Retinal pigment epithelial cell (primary cell): ENCODE results near the gene NFATC2.

Experiments
- DNase-seq: peaks from one replicate; pipeline ENCODE4 v3.0.0-alpha.2; 2010; ENCODE audit warnings: low read depth
- H3K4me3 ChIP-seq: 2 replicates; pipeline ENCODE4 v1.5.1; 2011; ENCODE audit warnings: mild to moderate bottlenecking, low read length, control low read depth, moderate library complexity
- TF ChIP-seq, protein P1 (sequence below): conservative IDR thresholded peaks from 2 replicates; pipeline ENCODE4 v1.5.1; 2011; ENCODE audit warnings: low read depth, low read length, control low read depth, inconsistent platforms

Gene NFATC2

DNA sequence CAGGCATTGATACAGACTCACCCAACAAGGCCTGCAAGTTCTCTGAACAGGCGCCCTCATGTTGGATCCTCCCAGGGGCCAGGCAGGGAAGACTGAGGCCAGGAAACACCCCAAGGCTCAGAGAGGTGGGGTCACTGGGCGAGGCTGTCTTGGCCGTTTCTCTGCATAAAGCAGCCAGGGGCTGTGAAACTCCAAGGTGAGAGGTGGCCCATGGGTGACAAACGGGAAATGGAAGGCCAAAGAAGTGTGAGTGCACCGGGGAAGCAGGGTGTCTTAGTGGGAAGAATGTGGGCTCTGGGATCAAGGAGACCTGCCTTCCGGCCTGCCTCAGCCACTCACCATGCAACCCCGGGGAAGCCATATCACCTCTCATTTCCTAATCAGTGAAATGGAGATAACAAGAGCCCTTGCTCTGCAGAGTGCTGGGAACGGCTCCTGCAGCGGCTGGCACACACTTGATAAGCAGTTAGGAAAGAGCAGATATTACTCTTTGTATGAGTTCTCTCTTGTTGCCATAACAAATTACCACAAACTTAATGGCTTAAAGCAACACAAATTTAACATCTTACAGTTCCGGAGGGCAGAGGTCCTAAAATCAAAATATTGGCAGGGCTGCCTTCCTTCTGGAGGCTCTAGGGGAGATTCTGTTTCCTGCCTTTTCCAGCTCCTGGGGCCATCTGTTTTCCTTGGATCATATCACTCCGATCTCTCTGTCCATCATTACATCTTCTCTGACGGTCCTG lies 168.6 kb downstream of the NFATC2 start:
- no peak overlapping the region for H3K4me3 ChIP-seq
- TF ChIP-seq, protein P1, sequence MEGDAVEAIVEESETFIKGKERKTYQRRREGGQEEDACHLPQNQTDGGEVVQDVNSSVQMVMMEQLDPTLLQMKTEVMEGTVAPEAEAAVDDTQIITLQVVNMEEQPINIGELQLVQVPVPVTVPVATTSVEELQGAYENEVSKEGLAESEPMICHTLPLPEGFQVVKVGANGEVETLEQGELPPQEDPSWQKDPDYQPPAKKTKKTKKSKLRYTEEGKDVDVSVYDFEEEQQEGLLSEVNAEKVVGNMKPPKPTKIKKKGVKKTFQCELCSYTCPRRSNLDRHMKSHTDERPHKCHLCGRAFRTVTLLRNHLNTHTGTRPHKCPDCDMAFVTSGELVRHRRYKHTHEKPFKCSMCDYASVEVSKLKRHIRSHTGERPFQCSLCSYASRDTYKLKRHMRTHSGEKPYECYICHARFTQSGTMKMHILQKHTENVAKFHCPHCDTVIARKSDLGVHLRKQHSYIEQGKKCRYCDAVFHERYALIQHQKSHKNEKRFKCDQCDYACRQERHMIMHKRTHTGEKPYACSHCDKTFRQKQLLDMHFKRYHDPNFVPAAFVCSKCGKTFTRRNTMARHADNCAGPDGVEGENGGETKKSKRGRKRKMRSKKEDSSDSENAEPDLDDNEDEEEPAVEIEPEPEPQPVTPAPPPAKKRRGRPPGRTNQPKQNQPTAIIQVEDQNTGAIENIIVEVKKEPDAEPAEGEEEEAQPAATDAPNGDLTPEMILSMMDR, result no peak
- DNase-seq, result no peak

DNA sequence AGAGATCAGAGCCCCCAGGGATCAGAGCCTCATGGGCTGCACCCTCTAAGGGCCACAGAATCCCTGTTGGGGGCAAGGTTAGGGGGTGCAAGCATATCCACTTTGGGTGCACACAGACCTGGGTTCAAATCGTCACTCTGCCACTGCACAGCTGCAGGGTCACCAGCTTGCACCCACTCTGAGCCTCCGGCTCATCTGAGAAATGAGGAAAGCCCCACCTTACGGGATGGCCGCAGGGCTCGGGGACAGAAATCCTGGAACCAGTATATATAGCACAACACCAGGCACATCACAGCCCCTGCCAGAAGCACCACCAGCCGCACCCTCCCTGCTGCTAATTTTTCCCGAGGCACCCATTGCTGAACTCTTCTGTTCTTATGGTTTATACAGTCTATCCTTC lies 169.6 kb downstream of the NFATC2 start:
- H3K4me3 ChIP-seq, result no peak overlapping the region
- no peak for DNase-seq
- TF ChIP-seq, protein P1, result no peak

DNA sequence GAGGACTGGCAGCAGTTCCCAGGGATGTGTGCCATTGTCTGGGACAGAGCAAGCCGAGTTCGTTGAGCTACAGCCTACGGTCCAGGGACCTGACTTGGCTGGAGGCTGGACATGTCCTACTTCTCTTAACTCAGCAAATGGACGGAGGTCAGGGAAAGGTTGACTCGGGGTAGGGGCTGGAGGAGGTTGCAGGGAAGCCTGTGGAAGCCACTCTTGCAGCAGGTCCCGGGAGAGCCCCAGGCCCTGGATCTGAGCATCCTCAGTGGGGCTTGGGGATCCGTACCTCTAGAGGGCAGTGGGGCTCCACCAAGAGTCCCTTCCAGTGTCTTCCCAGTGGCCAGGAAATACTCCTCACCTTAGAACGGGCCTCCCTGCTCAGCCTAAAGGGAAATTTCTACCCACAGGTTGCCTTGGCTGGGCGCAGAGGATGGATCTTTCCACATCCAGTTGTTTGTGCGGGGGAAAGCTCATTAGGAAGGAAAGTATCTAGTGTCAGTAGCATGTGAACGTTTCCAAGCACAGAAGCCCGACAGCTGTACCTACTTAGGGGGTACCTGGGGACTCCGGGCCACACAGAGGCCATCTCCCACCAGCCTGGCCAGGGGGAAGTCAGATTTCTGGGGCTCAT lies 170.2 kb downstream of the NFATC2 start:
- no peak overlapping the region for H3K4me3 ChIP-seq
- no peak for DNase-seq
- TF ChIP-seq, protein P1, result peak; percentile 94

DNA sequence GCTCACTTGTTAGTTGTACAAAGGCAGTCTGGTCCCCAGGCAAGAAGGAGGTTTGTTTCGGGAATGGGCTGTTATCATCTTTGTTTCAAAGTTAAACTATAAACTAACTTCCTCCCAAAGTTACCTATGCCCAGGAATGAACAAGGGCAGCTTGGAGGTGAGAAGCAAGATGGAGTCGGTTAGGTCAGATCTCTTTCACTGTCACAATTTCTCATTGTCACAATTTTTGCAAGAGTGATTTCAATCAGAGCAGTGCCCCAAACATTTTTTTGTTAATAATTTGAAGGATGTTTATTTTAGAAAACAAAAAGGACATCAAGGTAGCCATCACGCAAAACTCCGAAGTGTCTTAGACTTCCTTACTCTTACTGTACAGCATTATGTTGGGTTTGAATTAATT lies 170.8 kb downstream of the NFATC2 start:
- H3K4me3 ChIP-seq, result no peak overlapping the region
- TF ChIP-seq, protein P1, result no peak
- DNase-seq, result no peak

DNA sequence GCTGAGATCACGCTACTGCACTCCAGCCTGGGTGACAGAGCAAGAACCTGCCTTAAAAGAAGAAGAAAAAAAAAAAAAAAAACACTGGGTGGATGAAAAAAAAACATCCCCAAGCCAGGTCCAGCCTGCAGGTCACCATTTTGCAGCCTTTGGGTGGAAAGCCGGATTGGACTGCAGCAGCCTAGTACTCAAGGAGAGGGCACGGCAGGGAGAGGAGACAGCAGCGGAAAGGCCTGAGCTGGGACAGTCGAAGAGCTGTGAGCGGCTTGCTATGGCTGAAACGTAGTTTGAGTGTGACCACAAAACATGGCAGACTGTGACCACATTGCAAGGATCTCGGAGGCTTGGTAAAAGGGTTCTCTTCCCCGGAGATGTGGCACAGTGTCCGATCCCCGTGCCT lies 173.0 kb downstream of the NFATC2 start:
- H3K4me3 ChIP-seq, result no peak overlapping the region
- DNase-seq, result no peak
- TF ChIP-seq, protein P1, result no peak

DNA sequence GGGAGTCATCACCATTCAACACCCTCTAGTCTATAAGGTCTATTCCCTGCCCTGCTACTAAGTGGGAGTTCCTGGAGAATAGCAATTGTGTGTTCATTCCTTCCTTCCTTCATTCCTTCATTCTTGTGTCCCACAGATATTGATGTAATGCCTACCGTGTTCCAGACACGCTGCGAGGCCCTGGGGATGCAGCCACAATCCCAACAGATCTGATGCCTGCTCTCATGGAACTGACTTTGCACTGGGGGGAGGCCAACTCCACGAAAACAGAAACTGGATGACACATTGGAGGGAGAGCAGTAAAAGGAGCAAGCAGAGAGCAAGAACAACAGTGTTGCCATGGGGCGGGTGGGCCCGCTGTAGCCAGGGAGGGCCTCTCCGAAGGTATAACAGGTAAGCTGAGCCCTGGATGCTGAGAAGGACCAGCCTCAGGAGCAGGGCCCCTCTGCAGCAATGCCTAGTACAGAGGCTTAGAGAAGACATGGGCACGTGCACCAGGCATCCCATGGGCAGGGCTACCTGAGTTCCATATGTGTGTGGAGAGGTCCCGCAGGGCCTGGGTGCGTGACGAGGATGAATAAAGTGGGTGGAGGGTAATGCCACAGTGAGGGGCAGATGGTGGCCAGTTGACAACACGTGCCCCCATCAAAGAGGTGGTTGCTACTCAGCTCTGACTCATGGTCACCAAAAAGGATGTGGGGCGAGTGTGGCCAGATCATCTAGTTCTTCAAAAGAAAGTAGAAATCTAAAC lies 173.9 kb downstream of the NFATC2 start:
- TF ChIP-seq, protein P1, result no peak
- no peak for DNase-seq

More for the DNA sequence above, 173.9 kb downstream of the NFATC2 start:
- no peak overlapping the region for H3K4me3 ChIP-seq
